Activated CD4-positive, alpha-beta T cell treated with anti-CD3 and anti-CD28 coated beads, Interleukin-2, amount 50 U/mL, for 24 hours (primary cell): Measurements from ENCODE around the gene REN.

Experiments
- DNase-seq, 2 donors: peaks; one replicate each; pipeline ENCODE4 v3.0.0-alpha.2; 2020; ENCODE audit warnings: low read depth in 1 of 2, low spot score in 1 of 2

The REN gene

DNA sequence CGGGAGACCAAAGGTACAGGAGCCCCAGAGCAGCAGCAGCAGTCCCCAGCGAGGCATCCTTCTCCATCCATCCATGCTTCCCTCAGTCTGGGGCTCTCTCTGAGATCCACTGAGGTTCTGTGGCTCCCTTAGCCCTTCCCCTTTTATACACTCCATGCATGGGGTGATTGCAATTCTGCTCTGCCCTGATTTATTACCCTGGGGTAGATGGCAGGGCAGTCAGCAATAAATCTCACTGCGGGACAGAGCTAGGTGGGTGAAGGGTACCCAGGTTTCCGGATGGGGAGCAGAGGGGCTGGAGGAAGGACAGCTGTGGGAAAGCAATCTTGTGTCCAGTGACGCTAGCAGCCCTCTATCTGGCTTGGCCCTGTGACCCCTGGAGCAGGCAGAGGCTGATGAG, at the start of gene REN:
TSS of gene REN (minus strand) at position 119 of the 400 bp plus-strand sequence. CDS start at position 75, 44 bp downstream.
- DNase-seq, result no peak

DNA sequence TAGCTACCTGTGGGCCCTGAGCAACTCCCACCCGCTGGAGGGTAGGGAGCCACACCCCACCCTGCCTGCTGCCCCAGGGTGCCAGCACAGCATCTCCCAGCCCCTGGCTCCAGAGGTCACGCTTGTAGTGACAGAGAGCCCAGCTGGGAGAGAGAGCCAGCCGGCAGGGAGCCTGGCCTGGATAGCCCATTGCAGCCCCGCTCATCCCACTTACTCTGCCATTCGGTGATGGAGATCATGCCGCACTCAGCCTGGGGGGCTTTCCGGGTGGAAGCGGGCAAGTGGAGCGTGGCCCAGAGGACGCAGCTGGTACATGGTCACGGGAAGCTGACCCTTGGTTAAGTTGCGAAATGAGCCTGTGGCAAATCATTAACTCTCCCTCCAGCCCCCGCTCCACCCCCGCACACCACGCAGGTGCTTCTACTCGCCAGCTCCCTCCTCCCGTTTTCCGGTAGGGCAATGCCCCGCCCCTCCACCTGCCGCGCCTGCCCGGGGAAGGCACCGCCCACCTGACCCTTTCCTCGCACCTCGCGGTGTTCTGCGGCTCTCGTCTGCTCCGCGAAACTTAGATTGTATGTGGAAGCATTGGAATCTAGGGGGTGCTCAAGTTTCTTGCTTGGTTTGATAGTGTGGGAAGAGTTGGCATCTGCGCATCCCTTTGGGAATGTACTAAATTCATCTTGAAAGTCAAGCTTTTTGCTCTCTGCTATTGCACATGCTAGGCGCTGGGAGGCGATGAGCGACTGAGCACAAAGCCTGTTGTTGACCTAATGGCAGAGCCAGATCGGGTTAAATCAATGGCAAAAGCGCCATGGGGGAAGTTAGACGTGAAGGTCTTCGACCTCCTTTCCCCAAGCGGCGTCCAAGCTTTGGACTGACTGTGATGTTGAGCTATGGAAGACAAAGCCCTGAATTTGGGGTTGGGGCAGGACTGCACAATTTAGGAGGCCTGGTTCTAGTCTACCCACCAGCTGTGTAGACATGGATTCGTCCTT, 47.8 kb upstream of the REN start, which contains the start of gene GOLT1A:
TSS of gene GOLT1A (minus strand) at position 321 of the 995 bp plus-strand sequence. CDS start at position 239, 82 bp downstream.
- DNase-seq, result no peak

DNA sequence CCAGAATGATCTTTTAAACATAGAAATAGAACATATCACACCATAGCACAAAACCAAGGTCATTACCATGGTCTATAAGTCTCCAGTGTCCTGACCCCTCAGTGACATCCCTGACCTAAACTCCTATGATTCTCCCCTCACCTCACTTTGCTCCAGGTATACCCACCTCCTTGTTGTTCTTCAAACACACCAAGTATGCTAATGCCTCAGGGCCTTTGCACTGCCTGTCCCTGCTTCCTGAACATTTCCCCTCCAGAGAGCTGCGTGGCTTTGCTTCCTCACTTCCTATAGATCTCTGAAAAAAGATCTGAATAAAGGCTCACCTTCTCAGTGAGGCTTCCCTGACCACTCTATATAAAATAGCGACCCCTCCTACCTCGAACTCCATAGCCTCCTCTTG, 46.6 kb upstream of the REN start:
- DNase-seq, result no peak

DNA sequence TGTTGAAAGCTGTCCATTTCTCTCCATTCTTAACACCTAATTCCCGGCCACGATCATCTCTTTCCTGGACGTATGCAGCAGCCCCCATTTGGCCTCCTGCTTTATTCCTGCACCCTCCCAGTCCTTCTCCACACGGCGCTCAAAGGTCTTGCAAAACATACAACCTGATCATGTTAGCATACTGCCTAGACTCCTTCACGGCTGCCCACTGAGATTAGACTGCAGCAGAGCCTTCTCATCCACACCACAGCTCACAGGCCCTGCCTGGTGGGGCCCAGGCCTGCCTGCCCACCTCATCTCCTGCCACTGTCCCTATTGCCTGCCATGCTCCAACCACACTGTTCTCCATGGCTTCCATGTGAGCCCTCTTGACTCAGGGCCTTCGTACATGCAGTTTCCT, 44.9 kb upstream of the REN start:
- no peak for DNase-seq

DNA sequence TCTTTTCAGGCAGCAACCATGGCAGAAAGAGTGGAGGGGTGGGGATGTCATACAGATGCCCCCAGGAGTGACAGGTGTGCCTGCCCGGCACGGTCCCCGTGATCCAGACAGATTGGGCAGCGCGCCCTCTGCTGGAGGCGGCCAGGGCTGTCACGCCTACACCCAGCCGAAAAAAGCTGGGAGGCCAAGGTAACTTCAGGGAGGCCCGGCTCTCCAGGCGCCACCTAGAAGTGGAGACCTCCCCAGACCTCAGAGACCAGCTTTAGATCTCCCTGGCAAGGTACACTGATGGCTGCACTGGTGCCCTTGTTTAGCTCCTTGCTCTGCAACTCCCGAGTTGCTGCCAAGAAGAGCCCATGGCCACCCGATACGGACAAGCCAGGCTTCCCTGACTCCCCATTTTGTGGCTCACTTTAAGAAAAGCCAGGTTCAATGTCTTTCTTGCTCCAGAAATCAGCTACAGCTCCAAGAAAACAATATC, 41.0 kb upstream of the REN start:
- DNase-seq, result peak; percentile 54 to 59

DNA sequence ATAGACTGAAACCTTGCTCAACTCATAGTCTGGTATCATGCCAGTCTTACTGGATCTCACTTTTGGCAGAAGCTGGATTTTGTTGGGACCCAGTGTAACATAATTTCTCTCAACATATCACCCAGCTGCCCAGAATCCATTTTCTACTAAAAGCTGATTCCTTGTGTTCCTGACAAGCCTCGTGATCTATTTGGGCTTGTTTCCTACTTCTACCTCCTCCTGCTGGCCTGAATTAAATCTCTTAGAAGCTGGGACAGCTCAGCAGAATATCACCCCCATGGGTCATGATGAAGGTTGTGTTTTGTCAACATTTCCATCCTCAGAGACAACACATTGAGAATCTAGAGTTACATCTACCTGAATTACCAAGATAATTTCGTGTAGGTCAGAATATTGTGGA, 40.0 kb upstream of the REN start:
- no peak for DNase-seq

DNA sequence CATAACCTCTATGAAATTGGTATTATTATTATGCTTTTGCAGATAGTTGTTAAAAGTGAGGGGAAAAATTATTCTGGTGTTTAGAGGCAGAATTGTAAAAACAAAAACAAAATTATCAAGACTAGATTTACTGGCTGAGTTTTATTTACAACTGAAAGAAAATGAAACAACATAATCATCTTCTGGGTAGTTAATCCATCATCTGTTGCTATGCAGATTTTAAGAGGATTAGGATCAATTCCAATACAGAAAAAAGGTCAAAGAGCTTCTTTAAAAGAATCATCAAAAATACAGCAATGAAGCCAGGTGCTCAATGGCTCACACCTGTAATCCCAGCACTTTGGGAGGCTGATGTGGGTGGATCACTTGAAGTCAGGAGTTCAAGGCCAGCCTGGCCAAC, 39.3 kb upstream of the REN start:
- DNase-seq, result no peak

DNA sequence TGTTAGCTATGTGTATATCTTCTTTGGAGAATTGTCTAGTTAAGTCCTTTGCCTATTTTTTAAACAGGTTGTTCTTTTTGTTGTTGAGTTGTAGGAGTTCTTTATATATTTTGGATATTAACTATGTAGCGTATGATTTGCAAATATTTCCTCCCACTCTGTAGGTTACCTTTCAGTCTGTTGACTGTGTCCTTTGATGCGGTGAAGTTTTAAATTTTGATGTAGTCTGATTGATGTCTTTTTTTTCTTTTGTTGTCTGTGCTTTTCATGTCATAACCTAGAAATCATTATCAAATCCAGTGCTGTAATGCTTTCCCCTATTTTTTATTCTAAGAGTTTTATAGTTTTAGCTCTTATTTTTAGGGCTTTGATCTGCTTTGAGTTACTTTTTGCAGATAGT, 38.8 kb upstream of the REN start:
- DNase-seq, result no peak

DNA sequence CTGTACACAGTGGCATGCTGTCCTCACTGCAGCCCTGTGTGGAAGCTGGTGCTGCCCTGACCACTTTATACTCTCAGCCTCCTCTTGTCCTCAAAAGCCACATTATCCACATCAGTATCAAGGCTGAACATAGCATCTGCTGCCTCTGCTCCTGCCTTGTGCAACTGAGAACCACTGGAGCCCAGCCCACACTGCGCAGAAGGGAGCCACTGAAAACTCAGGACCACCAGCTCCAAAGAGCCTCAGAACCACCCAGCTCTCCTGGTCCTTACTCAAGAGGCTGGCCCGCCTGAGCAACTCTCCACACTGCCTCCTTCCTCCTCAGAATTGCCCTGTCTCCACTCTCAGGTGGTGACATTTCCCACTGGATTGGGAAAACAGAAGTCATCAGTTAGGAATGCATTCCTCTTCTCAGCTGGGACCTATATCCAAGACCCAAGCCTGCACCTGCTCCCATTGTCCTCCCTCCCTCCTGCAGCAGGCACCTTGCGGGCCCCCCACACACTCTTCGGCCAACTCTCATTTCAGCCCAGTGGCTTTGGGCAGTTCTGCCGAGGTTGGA, 37.1 kb upstream of the REN start:
- no peak for DNase-seq

DNA sequence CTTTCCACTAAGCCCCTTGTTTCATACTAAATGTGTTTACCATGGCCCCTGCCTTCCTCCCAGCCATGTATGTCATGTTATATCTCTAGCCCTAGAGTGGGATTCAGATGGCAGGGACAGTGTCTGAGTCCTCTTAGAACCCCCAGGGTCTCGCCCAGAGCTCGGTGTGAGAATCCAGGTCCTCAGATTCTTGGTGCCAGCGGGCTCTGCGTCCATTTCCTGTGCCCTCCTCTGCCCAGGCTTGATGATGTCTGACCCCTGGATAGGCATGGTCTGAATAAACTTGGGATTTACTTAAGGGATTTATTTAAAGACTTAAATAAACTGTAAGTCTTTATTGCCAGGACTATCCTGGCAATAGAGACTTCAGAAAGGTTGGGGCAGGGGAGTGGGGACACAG, 36.3 kb upstream of the REN start:
- no peak for DNase-seq

DNA sequence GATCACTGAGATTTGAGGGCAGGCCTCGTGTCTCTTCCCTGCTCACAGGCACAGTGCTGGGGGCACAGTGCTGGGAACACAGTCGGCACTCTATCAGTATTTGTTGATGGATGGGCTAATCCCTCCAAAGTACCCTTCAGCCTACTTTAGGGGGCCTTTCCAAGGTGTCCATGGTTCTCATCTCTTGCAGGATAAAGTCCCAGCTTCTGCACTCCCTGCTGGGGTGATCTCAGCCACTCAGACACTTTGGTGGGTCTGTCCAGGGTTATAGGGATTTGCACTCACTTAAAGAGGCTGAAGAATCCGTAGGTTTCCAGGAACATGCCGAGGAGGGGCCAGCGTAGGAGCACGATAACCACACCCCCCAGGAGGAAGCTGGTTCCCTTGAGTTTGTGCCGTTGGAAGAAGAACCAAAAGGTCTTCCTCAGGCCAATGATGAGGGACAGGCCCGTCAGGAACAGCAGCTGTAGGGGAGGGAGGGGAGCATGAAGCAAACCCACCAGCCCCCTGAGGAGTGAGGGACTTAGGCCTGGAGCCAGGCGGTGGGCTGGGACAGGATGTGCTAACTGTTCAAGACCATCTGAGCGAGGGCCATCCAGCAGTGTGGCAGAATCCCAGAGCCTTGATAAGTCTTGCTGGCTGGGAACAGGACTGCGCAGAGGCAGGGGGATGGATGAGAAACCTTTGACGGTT, 35.4 kb upstream of the REN start:
- no peak for DNase-seq

DNA sequence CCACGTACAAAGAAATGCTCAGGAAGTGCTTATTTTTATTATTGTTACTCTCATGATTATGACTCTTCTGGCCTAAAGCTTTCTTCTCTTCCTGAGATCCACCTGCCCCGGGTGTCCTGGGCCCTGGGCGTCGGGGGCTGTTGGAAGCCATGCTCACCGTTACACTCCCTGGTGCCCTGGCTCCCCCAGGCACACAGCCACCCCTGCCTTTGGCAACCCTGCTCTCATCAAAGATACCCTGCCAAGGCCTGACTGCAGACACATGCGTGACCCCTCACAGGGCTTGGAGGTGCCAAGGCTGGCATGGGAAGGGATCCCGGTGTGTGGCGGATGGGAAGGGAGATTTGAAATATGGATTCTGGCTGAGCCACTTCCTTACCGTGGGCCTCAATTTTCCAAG, 33.4 kb upstream of the REN start:
- DNase-seq, result no peak

DNA sequence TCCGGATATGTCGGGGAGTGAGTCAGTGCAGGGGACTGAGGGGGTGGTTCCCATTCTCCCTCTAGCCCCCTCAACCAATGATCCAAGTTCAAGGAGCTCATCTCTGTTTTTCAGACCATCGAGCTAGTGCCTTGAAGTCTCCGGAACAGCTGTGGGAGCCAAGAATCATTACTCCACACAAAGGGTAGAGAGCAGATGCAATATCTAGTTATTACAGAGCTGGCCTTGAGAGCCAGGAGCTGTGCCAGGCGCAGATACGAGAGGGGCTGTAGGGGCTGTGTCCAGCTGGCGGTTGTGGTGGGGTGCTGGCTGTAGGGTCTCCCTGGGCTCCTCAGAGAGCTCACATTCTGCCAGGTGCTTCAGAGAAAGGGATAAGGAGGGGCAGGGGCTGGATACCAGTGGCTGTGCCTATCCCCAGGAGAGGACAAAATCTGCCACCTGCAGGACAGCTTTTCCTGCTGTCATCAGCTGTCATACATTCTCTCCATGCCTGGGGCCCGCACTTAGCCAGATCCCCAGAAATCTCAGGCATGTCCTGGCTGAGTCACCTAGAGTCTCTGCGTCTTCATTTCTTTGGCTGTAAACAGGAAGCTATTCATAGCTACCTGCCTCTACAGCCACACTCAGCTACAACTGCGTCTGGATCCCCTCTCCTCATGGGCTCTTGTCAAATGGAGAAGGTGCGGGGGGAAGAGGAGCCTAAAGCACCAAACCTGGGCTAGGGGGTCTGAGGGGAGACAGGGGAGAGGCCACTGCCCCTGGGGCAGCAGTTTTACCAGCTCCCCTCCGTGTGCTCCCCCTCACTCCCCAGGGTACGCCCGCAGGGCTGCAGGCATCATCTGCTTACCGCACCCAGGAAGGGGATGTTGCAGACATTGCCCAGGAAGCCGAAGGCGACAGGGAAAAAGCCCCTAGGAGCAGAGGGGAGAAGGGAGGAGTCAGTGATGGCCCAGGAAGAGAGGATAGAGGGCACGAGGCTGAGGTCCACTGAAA, 32.5 kb upstream of the REN start:
- DNase-seq, result no peak

DNA sequence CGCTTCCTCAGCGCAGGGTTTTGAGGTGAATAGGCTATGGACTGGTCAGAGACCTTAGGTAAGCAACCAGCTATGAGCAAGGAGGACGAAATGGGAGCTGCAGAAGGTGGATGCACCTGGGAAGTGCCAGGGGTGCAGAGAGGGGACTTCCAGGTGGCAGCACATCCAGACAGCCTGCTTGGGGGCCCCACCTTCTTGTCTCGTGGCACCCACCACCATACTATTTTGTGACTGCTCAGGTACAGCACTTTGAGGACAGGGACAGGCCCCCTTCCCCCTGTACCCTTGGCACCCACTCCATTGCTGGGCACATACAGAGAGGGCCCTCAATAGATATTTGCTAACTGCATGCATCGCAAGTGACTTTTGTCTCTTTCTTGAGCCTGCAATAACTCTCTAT, 30.9 kb upstream of the REN start:
- DNase-seq, result no peak

DNA sequence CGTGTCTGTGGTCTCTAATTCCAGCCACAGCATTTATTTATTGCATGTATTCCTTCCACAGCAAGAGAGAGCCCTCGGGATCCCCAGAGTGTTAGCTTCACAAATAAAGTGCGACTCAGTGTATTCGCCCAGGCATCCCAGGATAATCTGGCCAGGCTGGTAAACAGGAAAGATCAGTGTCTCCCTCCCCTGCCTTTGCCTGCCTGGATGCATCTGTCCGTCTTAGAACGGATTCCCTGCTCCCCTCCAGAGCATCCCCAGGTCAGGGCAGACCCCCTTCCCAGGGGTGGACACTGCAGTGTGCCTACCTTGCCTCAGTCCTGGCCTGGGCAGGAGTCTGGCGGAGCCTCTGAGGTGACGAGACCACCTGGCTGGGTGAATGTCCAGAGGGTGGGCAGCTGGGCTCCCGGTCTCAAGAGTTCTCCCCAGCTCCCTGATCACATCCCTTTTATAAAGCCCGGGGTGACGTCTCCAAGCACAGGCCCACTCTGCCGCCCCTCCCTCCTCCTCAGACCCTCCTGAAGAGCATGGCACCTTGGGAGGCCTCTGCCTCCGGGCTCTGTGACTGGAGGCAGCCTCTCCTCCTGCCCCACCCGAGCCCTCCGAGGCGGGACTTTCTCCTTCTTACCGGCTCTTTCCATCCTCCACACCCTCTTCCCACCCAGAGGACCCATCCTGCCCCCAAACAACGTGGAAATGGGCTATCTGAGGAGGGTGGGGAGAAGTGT, 30.1 kb upstream of the REN start, which contains the start of gene KISS1:
TSS of gene KISS1 (minus strand) at position 424 of the 728 bp plus-strand sequence. CDS start 3,615 bp downstream, outside the sequence.
- no peak for DNase-seq

DNA sequence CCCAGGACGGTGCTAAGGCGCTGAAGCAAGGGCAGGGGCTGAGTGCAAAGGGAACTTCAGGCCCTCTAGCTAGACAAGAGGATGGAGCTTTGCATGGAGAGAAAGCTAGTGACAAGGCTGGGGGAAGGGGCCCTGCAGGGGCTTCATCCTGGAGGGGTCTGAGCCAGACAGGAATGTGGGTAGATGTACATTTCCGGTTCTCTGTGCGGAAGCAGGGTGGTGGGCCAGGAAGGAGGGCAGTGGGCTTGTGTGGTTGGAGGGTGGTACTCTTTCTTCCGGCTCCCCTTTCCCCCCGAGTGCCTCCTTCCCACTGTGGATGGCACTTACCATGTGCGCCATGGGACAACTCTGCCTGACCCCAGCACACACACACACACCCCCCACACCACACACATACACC, 28.6 kb upstream of the REN start:
- DNase-seq, result no peak

DNA sequence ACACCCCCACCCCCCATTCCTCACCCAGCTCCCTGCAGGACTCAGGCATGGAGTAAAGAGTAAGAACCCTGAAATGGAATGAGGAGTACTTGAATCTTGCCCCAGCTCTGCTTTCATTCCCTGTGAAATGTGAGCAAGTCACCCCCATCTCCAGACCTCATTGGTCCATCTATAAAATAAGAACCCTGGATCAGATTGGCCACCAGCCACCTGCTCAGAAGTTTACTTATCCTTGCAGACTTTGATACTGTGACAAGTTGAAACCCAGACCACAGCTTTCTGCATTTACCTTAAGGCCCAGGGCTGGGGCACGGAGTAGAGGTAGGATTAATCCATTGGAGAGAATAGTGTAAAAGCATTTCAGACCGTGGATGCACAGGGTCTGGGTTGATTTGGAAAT, 27.9 kb upstream of the REN start:
- DNase-seq, result no peak

DNA sequence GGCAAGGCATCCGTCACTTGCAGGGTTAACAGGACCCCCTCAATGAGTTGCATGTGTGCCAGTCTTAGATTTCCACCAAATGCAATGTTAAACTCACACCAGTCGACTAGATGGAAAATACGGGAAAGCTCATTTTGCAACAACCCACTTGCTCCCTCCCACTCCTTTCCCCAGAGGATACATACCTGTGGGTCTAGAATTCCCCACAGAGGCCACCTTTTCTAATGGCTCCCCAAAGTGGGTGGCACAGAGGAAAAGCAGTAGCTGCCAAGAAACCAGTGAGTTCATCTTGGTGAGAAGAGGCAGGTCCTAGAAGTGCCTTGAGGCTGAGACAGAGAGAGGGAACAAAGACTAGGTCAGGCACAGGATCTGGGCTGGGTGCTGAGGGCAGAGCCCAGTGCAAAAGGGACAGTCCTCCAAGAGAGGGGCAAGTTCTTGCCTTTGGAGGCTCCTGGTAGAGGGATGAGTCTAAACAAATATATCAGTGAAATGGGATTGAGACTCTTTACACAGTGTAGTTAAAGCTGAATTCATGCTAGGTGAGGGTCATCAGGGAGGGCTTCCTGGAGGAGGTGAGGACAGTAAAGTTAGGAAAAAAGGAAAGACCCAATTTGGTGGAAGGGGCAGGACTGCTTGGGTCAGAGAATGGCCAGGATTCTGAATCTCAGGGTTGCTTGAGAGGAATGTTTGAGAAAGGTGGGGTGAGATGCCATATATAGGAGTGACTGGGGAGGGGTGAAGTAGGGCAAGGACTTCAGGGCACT, 26.6 kb upstream of the REN start:
- no peak for DNase-seq

DNA sequence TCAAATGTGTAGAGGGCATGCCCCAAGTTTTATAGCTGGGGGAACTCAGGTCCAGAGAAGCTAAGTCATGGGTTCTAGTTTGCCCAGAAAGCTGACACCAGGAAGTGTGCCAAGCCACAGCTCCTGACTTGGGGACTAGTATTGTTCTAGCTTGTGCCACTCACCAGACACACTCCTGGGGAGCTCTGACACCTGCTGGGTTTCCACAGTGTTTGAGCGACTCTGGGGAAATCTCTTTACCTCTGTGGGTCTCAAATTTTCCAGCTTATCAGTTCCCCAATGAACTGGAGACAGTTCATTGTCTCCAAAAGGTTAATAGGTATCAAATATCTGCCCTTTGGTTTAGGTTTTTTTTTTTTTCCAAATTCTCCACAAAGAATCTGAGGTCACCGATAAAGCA, 25.9 kb upstream of the REN start:
- DNase-seq, result no peak
